B cell (primary cell): Measurements from ENCODE around the gene ZNF300. TPM values are rescaled to one million over a fixed set of nuclear protein-coding genes. Genes with fewer than 3 reads are reported as not detected.

ENCODE experiments used
- polyA plus RNA-seq: library from polyadenylated mRNA; depleted of rRNA; stranded (reverse); fragments of >200 nt; gene quantifications from 2 replicates; pipeline ENCODE4 v1.2.3, GENCODE V29; 2012
- total RNA-seq, 2 donors: library from RNA; stranded (reverse); fragments of 120-200 nt in 1 of 2; gene quantifications; 1 replicate in 1 of 2; 2 replicates in 1 of 2; pipeline versions ENCODE4 v1.2.3 to v1.2.4, GENCODE V29; 2013 to 2022

ZNF300 gene
- total and polyA plus RNA-seq, 2 donors (not counting 1 experiment from before 2014, with no cell fraction given) = 3.6 to 8.1 TPM

Other genes starting within 250 kb of the ZNF300 start
- gene MYOZ3, start 243.7 kb downstream of the ZNF300 start, total RNA-seq = not detected in 2 replicates
- gene MYOZ3, start 243.7 kb downstream of the ZNF300 start, polyA plus RNA-seq = 0.04 TPM in 1 of 2 replicates, not detected in the other
- gene RBM22, start 203.9 kb downstream of the ZNF300 start, total RNA-seq = 88.4 and 89.4 TPM in 2 replicates
- gene RBM22, start 203.9 kb downstream of the ZNF300 start, polyA plus RNA-seq = 70.6 and 101 TPM in 2 replicates
- gene DCTN4, start 146.0 kb downstream of the ZNF300 start, total RNA-seq = 54.4 and 58.4 TPM in 2 replicates
- 11.2 and 17.2 TPM in 2 replicates for gene DCTN4, start 146.0 kb downstream of the ZNF300 start, polyA plus RNA-seq
- gene SMIM3, start 126.2 kb downstream of the ZNF300 start, total RNA-seq = not detected in 2 replicates
- gene SMIM3, start 126.2 kb downstream of the ZNF300 start, polyA plus RNA-seq = 0.37 and 1.0 TPM in 2 replicates
- 1.3 and 1.6 TPM in 2 replicates for gene IRGM, start 58.5 kb downstream of the ZNF300 start, total RNA-seq
- 2.5 and 2.8 TPM in 2 replicates for gene IRGM, start 58.5 kb downstream of the ZNF300 start, polyA plus RNA-seq
- 0.78 TPM in 1 of 2 replicates, not detected in the other for gene GPX3, start 115.6 kb upstream of the ZNF300 start, total RNA-seq
- gene GPX3, start 115.6 kb upstream of the ZNF300 start, polyA plus RNA-seq = not detected in 2 replicates
- gene TNIP1, start 176.1 kb upstream of the ZNF300 start, total RNA-seq = 294 and 295 TPM in 2 replicates
- 108 and 110 TPM in 2 replicates for gene TNIP1, start 176.1 kb upstream of the ZNF300 start, polyA plus RNA-seq